ENCODE measurements around the gene ASTN2.

GRCh38 chr9:117182046-117182445, 232.8 kb downstream of the ASTN2 start:
- TF ChIP-seq CTCF (IDR thresholded peaks at IDR 0.05; ENCODE audit: borderline replicate concordance, extremely low read depth, low read length, poor library complexity, severe bottlenecking) (no peak), EZH2 (IDR thresholded peaks at IDR 0.05; ENCODE audit: borderline replicate concordance, low read depth, low read length, severe bottlenecking) (no peak)

Data from DND-41 (cell line).